Measurements from ENCODE around the gene ERVW-1.
A peak's percentile ranks its signal among the peaks of the same experiment; 100 is the strongest.
"Not testable (repeated sequence)": the region's sequence is repeated elsewhere in the genome, so short reads cannot be mapped to it uniquely, and the experiment has no call there.

Gene ERVW-1

GRCh38 chr7:92473989-92474388, 3.8 kb downstream of the ERVW-1 start:
- not testable (repeated sequence) for DNase-seq

- DNase-seq: not testable (repeated sequence)
These were observed 9.2 kb downstream of the ERVW-1 start for GRCh38 chr7:92468589-92468988.

GRCh38 chr7:92466682-92467081, 11.1 kb downstream of the ERVW-1 start:
- no peak for DNase-seq

- no peak for DNase-seq
These were observed 13.2 kb downstream of the ERVW-1 start for GRCh38 chr7:92464515-92464914.

- DNase-seq: no peak
These were observed 15.2 kb downstream of the ERVW-1 start for GRCh38 chr7:92462560-92462959.

- DNase-seq: no peak
These were observed 16.4 kb downstream of the ERVW-1 start for GRCh38 chr7:92461027-92462003.

- no peak for DNase-seq
These were observed 17.2 kb downstream of the ERVW-1 start for GRCh38 chr7:92460510-92460909.

GRCh38 chr7:92460109-92460508, 17.6 kb downstream of the ERVW-1 start:
- no peak for DNase-seq

GRCh38 chr7:92456236-92456635, 21.5 kb downstream of the ERVW-1 start:
- no peak for DNase-seq

- DNase-seq: no peak
These were observed 26.1 kb downstream of the ERVW-1 start for GRCh38 chr7:92451645-92452044.

GRCh38 chr7:92448205-92448747, 29.5 kb downstream of the ERVW-1 start:
- peak; percentile 47 for DNase-seq

- DNase-seq: peak; percentile 62
These were observed 30.2 kb downstream of the ERVW-1 start, which contains the start of gene GATAD1 for GRCh38 chr7:92447345-92448204. Gene GATAD1, plus strand, starts transcription at chr7:92447482. Its CDS starts 248 bp downstream, at chr7:92447730.

- DNase-seq: no peak
These were observed 30.8 kb downstream of the ERVW-1 start for GRCh38 chr7:92446869-92447344.

- not testable (repeated sequence) for DNase-seq
These were observed 35.0 kb downstream of the ERVW-1 start for GRCh38 chr7:92442720-92443119.

GRCh38 chr7:92437956-92438491, 39.7 kb downstream of the ERVW-1 start:
- DNase-seq: no peak

- no peak for DNase-seq
These were observed 40.9 kb downstream of the ERVW-1 start for GRCh38 chr7:92436612-92437445.

- DNase-seq: no peak
These were observed 42.2 kb downstream of the ERVW-1 start for GRCh38 chr7:92435542-92435941.

- DNase-seq: no peak
These were observed 44.7 kb downstream of the ERVW-1 start for GRCh38 chr7:92433019-92433418.

- no peak for DNase-seq
These were observed 45.3 kb downstream of the ERVW-1 start for GRCh38 chr7:92432299-92432946.

- no peak for DNase-seq
These were observed 50.6 kb downstream of the ERVW-1 start for GRCh38 chr7:92427193-92427592.

- DNase-seq: no peak
These were observed 52.3 kb downstream of the ERVW-1 start for GRCh38 chr7:92425311-92425947.

Measured in effector CD8-positive, alpha-beta T cell (primary cell).